ENCODE data around the gene EVPL.
"Not testable (repeated sequence)": the region's sequence is repeated elsewhere in the genome, so short reads cannot be mapped to it uniquely, and the experiment has no call there.

Gene EVPL

DNA sequence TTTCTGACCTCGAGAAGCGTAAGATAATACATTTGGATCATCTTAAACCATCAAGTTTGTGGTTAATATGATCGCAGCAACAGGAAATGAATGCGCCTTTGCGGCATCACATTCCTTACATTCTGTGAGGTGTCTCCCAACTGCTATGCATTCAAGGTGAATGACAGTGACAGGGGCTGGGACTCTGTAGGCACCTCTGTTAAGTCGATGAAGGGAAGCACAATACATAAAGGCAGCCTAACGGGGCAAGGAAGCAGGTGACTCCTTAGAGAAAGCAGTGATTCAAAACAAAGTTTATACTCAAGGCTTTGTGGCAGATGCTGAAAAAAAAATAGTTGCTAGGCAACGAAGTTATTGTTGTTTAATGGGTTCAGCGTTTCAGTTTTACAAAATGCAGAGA, 21.6 kb upstream of the EVPL start:
- H3K9me3 ChIP-seq (ENCODE audit: insufficient read depth, low read length, severe bottlenecking): no peaks in the 10 kb centered on the region
- H3K27ac ChIP-seq (ENCODE audit: low read length): no peak overlapping the region
- H3K79me2 ChIP-seq (ENCODE audit: insufficient read depth, low read length): peaks cover 9% of the 10 kb centered on the region
- TF ChIP-seq, protein P1, sequence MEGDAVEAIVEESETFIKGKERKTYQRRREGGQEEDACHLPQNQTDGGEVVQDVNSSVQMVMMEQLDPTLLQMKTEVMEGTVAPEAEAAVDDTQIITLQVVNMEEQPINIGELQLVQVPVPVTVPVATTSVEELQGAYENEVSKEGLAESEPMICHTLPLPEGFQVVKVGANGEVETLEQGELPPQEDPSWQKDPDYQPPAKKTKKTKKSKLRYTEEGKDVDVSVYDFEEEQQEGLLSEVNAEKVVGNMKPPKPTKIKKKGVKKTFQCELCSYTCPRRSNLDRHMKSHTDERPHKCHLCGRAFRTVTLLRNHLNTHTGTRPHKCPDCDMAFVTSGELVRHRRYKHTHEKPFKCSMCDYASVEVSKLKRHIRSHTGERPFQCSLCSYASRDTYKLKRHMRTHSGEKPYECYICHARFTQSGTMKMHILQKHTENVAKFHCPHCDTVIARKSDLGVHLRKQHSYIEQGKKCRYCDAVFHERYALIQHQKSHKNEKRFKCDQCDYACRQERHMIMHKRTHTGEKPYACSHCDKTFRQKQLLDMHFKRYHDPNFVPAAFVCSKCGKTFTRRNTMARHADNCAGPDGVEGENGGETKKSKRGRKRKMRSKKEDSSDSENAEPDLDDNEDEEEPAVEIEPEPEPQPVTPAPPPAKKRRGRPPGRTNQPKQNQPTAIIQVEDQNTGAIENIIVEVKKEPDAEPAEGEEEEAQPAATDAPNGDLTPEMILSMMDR (IDR thresholded peaks at IDR 0.05; ENCODE audit: borderline replicate concordance, extremely low read depth, low read length, poor library complexity, severe bottlenecking): no peak
- no peak for TF ChIP-seq EZH2 (IDR thresholded peaks at IDR 0.05; ENCODE audit: borderline replicate concordance, low read depth, low read length, severe bottlenecking)
- no peak overlapping the region for H3K4me3 ChIP-seq (ENCODE audit: low read depth in 1 of 2, low read length in 2 of 2)
- no peaks in the 10 kb centered on the region for H3K27me3 ChIP-seq (ENCODE audit: insufficient read depth, low read length, poor library complexity)
- peaks cover 93% of the 10 kb centered on the region for H3K36me3 ChIP-seq (ENCODE audit: insufficient read depth, low read length)
- H3K4me1 ChIP-seq (ENCODE audit: insufficient read depth, low read length): no peaks in the 10 kb centered on the region
- no peak overlapping the region for H3K9ac ChIP-seq (ENCODE audit: low read depth, low read length)
- ATAC-seq (ENCODE audit: insufficient read depth, low read depth): no peak
- no peak overlapping the region for H3K4me2 ChIP-seq (ENCODE audit: insufficient read depth, low read length)
- H4K20me1 ChIP-seq (ENCODE audit: insufficient read depth, low read length): no peaks in the 10 kb centered on the region
- DNase-seq: no peak
- H2AFZ ChIP-seq (ENCODE audit: low read depth, low read length): no peak overlapping the region

GRCh38 chr17:76048025-76048605, 21.0 kb upstream of the EVPL start:
- H3K79me2 ChIP-seq (ENCODE audit: insufficient read depth, low read length): peaks cover 7% of the 10 kb centered on the region
- ATAC-seq (ENCODE audit: insufficient read depth, low read depth): no peak
- no peaks in the 10 kb centered on the region for H4K20me1 ChIP-seq (ENCODE audit: insufficient read depth, low read length)
- no peaks in the 10 kb centered on the region for H3K9me3 ChIP-seq (ENCODE audit: insufficient read depth, low read length, severe bottlenecking)
- no peak overlapping the region for H3K9ac ChIP-seq (ENCODE audit: low read depth, low read length)
- DNase-seq: no peak
- no peak overlapping the region for H3K4me3 ChIP-seq (ENCODE audit: low read depth in 1 of 2, low read length in 2 of 2)
- H3K4me2 ChIP-seq (ENCODE audit: insufficient read depth, low read length): no peak overlapping the region
- no peak overlapping the region for H2AFZ ChIP-seq (ENCODE audit: low read depth, low read length)
- H3K36me3 ChIP-seq (ENCODE audit: insufficient read depth, low read length): peaks cover 95% of the 10 kb centered on the region
- H3K4me1 ChIP-seq (ENCODE audit: insufficient read depth, low read length): no peaks in the 10 kb centered on the region
- H3K27me3 ChIP-seq (ENCODE audit: insufficient read depth, low read length, poor library complexity): no peaks in the 10 kb centered on the region
- TF ChIP-seq, protein P1 (IDR thresholded peaks at IDR 0.05; ENCODE audit: borderline replicate concordance, extremely low read depth, low read length, poor library complexity, severe bottlenecking): no peak
- no peak for TF ChIP-seq EZH2 (IDR thresholded peaks at IDR 0.05; ENCODE audit: borderline replicate concordance, low read depth, low read length, severe bottlenecking)
- no peak overlapping the region for H3K27ac ChIP-seq (ENCODE audit: low read length)

GRCh38 chr17:76046064-76046463, 19.0 kb upstream of the EVPL start:
- Histone ChIP-seq H3K4me3 (ENCODE audit: low read depth in 1 of 2, low read length in 2 of 2) (no peak overlapping the region), H3K9me3 (ENCODE audit: insufficient read depth, low read length, severe bottlenecking) (no peaks in the 10 kb centered on the region), H3K4me2 (ENCODE audit: insufficient read depth, low read length) (no peak overlapping the region), H2AFZ (ENCODE audit: low read depth, low read length) (no peak overlapping the region), H3K79me2 (ENCODE audit: insufficient read depth, low read length) (no peaks in the 10 kb centered on the region; the same call in 1 of the 2 replicates), H3K36me3 (ENCODE audit: insufficient read depth, low read length) (peaks cover 96% of the 10 kb centered on the region), H3K9ac (ENCODE audit: low read depth, low read length) (no peak overlapping the region), H3K27me3 (ENCODE audit: insufficient read depth, low read length, poor library complexity) (no peaks in the 10 kb centered on the region), H4K20me1 (ENCODE audit: insufficient read depth, low read length) (no peaks in the 10 kb centered on the region), H3K4me1 (ENCODE audit: insufficient read depth, low read length) (no peaks in the 10 kb centered on the region), H3K27ac (ENCODE audit: low read length) (no peak overlapping the region)
- ATAC-seq (ENCODE audit: insufficient read depth, low read depth) (no peak), DNase-seq (no peak)
- TF ChIP-seq, protein P1 (IDR thresholded peaks at IDR 0.05; ENCODE audit: borderline replicate concordance, extremely low read depth, low read length, poor library complexity, severe bottlenecking): no peak
- TF ChIP-seq EZH2 (IDR thresholded peaks at IDR 0.05; ENCODE audit: borderline replicate concordance, low read depth, low read length, severe bottlenecking): no peak

GRCh38 chr17:76044475-76045007, 17.4 kb upstream of the EVPL start:
- H4K20me1 ChIP-seq (ENCODE audit: insufficient read depth, low read length); H3K27me3 ChIP-seq (ENCODE audit: insufficient read depth, low read length, poor library complexity); ATAC-seq (ENCODE audit: insufficient read depth, low read depth); H3K4me3 ChIP-seq (ENCODE audit: low read depth in 1 of 2, low read length in 2 of 2); H3K79me2 ChIP-seq (ENCODE audit: insufficient read depth, low read length); H3K9me3 ChIP-seq (ENCODE audit: insufficient read depth, low read length, severe bottlenecking); H2AFZ ChIP-seq (ENCODE audit: low read depth, low read length); H3K9ac ChIP-seq (ENCODE audit: low read depth, low read length); H3K4me1 ChIP-seq (ENCODE audit: insufficient read depth, low read length); H3K27ac ChIP-seq (ENCODE audit: low read length); DNase-seq; H3K4me2 ChIP-seq (ENCODE audit: insufficient read depth, low read length): not testable (repeated sequence)
- H3K36me3 ChIP-seq (ENCODE audit: insufficient read depth, low read length): peaks cover 96% of the 10 kb centered on the region

DNA sequence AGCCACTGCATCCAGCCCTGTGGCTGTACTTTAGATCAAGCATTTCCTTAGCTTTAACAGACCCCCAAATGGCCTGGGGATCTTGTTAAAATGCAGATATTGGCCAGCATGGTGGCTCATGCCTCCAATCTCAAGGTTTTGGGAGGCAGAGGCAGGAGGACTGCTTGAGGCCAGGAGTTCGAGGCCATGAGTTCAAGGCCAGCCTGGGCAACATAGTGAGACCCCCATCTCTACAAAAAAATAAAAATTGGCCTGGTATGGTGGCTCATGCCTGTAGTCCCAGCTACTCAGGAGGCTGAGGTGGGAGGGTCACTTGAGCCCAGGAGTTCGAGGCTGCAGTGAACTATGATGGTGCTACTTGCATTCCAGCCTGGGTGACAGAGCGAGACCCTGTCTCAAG, 15.8 kb upstream of the EVPL start:
- H3K36me3 ChIP-seq (ENCODE audit: insufficient read depth, low read length): peaks cover 96% of the 10 kb centered on the region

More for the DNA sequence above, 15.8 kb upstream of the EVPL start:
- H3K27ac ChIP-seq (ENCODE audit: low read length); H3K4me1 ChIP-seq (ENCODE audit: insufficient read depth, low read length); H3K9me3 ChIP-seq (ENCODE audit: insufficient read depth, low read length, severe bottlenecking); ATAC-seq (ENCODE audit: insufficient read depth, low read depth); H4K20me1 ChIP-seq (ENCODE audit: insufficient read depth, low read length); H2AFZ ChIP-seq (ENCODE audit: low read depth, low read length); H3K4me2 ChIP-seq (ENCODE audit: insufficient read depth, low read length); H3K79me2 ChIP-seq (ENCODE audit: insufficient read depth, low read length); DNase-seq; H3K4me3 ChIP-seq (ENCODE audit: low read depth in 1 of 2, low read length in 2 of 2); H3K9ac ChIP-seq (ENCODE audit: low read depth, low read length); H3K27me3 ChIP-seq (ENCODE audit: insufficient read depth, low read length, poor library complexity): not testable (repeated sequence)

Data from DND-41 (cell line).